ENCODE measurements around the gene ZCWPW1.
"Not testable (repeated sequence)": the region's sequence is repeated elsewhere in the genome, so short reads cannot be mapped to it uniquely, and the experiment has no call there.

ZCWPW1 gene

DNA sequence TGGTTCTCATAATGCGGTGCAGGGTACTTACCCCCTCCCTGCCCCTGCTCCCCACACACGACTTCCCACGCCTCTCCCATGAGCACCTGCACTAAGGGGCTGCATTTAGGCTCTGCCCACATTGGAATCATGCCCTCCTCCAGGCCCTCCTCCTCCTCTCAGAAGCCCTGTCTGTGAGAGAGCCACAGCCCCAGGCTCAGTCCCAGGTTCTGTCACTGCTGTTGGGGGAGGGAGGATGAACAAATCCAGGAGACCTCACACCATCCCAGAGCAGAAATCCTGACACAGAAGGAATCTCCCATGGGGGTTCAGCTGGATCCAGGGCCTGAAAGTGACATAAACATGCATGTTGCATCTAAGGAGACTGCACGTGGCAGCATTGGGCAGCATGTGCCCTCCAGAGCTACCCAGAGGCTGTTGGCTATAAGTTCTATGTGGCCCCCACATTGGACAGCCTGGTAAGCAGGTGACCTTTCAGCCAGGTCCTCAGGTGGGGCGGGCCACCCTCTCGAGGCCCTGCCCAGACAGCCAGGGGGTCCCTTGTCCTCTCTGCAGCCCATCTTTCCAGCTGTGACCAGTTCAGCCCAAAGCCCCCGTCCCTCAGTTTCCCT, 56.8 kb downstream of the ZCWPW1 start:
- no peak for DNase-seq

DNA sequence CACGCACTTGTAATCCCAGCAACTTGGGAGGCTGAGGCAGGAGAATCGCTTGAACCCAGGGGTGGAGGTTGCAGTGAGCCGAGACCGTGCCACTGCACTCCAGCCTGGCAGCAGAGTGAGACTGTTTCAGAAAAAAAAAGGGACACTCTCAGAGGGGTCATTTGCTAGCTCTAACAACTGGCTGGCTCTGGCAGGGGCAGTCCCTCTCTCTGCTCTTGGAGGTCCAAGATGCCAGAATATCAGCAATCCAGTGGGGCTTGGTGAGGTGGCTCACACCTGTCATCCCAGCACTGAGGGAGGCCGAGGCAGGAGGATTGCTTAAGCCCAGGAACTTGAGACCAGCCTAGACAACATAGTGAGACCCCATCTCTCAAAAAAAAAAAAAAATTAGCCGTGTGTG, 57.8 kb downstream of the ZCWPW1 start:
- no peak for DNase-seq

DNA sequence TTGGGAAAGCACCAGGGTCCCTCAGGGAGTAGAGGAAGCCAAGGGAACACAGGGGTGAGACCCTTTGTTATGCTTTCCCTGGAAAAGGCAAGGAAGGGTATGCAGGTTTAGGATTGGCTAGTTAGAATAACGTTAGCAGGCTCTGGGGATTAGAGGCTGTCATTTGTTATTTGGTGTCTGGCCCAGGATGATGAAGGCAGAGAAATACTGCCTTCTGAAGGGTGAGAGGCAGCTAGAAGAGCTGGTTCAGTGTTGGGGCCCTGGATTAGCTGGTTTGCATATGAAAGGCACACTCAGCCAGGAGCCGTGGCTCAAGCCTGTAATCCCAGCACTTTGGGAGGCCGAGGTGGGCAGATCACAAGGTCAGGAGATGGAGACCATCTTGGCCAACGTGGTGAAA, 58.2 kb downstream of the ZCWPW1 start:
- DNase-seq = no peak

DNA sequence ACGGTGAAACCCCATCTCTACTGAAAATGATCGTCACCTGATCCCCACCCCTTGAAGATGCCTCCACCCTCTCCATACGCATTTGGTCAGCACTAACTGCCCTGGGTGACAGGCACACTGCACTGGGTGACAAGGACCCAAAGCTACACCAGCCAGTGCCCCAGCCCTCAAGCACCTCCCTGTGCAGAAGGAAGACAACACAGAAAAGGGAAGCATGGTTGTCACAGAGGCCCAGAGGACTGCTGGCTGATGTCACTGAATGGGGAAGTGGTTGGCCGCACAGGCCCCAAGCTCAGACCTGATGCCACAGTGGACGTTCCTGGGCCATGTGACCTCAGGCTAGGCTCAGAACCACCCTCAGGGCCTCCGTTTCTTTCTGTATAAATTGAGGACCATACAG, 59.4 kb downstream of the ZCWPW1 start:
- DNase-seq = no peak

DNA sequence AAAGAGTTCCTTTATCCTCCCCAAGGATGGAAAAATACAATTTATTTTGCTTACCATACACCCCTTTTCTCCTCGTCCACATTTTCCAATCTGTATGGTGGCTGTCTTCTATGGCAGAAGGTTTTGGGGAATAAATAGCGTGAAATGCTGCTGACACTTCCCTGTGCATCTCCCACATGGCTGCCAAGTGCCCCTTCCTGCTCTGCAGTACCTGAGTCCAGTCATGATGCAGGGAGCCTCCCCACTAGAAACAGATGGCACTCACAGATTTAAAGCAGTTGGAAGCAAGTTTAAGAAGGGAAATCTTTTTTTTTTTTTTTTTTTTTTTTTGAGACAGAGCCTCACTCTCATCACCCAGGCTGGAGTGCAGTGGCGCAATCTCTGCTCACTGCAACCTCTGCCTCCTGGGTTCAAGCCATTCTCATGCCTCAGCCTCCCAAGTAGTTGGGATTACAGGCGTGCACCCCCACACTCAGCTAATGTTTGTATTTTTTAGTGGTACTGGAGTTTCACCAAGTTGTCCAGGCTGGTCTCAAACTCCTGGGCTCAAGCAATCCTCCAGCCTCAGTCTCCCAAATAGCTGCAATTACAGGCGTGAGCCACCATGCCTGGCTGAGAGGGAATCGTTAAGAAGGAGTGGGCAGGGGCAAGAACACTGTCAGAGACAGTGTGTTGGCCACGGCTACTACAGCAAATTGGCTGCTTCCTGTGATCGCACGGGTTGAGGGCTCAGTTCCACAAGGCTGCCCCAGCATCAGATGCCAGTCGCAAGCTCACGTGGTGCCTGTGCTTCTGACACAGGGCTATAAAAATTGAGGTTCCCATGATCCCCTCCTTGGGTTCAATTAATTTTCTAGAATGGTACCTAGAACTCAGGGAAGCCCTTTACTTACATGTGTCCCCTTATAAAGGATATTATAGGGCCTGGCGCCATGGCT, 60.6 kb downstream of the ZCWPW1 start:
- no peak for DNase-seq

DNA sequence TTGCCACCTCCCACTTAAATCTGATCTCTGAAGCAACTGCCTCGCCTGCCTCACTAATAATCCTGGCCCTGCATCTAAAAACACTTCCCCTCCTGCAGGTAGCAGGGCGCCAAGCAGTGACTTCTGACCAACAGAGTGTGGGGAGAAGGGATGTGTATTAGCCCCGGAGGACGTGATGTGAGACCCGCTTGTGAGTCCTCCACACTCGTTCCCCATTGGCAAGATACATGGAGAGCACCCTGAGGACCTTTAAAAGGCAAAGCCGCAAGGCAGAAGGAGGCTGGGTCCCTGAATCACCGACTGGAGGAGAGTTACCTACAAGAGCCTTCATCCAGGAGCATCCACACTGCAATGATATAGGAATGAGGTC, 61.3 kb downstream of the ZCWPW1 start:
- DNase-seq = no peak

DNA sequence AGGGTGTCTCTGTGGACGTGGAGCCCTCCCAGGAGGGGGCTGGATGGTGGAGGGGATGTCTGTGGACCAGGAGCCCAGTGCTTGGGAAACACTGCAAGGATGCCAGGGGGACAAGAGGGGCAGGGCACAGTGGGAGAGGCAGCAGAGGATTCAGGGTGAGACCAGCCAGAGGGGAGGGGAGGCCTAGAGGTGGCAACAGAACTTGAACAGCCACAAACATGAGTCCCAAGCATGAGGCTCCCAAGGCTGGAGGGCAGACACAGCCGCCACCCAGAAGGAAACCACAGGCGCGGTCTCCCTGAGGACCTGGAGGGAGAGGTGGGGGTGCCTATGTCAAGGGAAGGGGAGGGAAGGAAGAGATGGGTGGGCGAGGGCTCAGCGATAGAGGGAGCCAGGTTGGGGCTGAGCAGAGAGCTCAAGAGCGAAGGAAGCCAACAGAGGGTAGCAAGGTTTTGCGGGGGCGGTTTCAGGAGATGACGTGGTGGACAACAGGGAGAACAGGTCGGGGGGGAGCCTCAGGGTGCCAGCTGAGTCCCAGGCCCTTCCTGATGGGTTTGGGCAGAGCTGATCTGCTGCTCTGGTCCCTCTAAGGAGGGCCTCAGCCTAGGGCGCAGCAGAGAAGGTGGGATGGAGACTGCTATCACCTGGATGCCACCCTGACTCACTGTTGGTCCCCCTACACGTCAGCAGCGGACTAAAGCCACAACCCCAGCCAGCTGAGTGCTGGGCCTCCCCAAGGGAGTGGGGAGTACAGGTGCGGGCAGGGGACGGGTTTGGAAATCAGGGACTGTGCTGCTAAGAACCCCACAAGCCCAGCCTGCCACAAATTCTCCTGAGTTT, 61.9 kb downstream of the ZCWPW1 start:
- no peak for DNase-seq

DNA sequence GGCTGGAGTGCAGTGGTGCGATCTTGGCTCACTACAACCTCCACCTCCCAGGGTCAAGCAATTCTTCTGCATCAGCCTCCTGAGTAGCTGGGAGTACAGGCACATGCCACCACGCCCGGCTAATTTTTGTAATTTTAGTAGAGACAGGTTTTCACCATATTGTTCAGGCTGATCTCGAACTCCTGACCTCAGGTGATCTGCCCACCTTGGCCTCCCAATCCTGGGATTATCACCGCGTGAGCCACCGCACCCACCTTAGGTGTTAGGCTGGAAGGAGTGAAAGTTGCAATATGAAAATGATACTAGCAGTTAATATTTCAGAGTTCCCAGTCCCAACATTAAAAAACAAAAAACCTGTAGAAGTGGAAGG, 62.5 kb downstream of the ZCWPW1 start:
- not testable (repeated sequence) for DNase-seq

DNA sequence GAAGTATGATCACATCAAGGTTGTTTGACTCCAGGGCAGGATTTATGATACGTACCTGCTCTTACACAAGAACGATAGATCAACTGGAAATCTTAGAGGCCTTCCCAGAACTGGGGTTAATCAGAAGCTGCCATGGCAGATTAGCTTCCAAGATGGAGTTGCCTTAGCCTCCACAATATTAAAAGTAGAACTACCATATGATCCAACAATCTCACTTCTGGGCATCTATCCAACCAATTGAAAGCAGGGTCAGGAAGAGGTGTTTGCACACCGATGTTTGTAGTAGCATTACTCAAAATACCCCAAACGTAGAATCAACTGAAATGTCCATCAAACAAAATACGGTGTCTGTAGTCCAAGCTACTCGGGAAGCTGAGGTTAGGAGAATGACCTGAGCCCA, 64.0 kb downstream of the ZCWPW1 start:
- no peak for DNase-seq

DNA sequence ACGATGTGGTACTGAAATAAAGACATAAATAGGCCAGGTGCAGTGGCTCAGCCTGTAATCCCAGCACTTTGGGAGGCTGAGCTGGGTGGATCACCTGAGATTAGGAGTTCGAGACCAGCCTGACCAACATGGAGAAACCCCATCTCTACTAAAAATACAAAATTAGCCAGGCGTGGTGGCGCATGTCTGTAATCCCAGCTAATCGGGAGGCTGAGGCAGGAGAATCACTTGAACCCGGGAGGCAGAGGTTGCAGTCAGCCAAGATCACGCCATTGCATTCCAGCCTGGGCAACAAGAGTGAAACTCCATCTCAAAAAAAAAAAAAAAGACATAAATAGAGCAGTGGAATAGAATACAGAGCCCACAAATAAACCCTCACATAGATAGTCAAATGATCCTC, 64.7 kb downstream of the ZCWPW1 start:
- DNase-seq = not testable (repeated sequence)

DNA sequence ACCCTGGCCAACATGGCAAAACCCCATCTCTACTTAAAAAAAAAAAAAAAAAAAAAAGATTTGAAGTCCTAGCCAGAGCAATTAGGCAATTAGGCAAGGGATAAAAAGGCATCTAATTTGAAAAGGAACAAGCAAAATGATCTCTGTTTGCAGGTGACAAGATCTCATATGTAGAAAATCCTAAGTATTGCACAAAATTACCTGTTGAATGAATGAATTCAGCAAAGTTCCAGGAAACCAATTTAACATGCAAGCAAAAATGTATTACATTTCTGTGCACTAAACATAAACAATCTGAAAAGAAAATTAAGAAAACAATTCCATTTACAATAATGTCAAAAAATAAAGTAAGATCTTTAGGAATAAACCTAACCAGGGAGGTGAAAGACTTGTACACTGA, 65.4 kb downstream of the ZCWPW1 start:
- no peak for DNase-seq

DNA sequence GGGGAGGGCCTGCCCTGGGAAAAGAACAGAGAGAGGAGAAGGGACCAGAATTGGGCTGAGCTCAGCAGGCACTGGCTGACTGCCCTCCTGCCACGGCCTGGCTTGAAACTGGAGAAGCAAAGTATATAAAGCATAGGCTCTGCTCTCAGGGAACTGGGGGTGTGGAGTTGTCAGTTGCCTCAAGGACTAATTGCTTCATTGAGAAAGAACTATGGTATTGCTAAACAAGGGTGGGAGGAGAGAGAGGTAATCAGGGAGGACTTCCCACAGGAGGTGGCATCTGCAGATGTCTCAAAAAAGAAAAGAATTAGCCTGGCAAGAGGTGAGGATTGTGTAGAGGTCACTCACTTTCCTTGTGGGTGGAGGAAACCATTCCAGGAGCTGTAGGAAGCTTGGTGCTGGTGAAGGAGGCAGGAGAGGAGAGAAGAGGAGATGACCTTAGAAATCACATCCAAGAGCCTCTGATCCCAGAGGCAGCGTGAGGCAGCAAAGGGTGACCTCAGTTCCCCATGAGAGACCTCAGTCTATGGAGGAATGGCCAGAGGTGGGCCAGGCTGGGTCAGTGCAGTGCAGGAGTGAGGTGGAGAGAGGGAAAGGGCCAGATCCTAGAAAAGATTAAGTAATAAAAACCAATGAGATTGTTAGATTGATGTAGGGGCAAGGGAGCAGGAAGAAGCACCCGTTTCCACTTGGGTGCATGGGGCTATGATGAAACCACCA, 68.2 kb downstream of the ZCWPW1 start:
- DNase-seq = no peak

DNA sequence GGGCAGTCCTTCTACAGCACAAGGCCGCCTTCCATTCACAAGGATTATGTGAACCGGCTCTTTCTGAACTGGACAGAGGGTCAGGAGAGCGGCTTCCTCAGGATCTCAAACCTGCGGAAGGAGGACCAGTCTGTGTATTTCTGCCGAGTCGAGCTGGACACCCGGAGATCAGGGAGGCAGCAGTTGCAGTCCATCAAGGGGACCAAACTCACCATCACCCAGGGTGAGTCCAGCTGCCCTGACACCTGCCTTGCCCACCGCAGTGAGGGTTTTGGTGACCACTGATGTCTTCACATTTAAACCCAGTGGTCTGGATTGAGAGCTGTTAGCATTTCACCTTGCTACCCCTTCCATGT, 69.7 kb downstream of the ZCWPW1 start:
- DNase-seq = no peak

DNA sequence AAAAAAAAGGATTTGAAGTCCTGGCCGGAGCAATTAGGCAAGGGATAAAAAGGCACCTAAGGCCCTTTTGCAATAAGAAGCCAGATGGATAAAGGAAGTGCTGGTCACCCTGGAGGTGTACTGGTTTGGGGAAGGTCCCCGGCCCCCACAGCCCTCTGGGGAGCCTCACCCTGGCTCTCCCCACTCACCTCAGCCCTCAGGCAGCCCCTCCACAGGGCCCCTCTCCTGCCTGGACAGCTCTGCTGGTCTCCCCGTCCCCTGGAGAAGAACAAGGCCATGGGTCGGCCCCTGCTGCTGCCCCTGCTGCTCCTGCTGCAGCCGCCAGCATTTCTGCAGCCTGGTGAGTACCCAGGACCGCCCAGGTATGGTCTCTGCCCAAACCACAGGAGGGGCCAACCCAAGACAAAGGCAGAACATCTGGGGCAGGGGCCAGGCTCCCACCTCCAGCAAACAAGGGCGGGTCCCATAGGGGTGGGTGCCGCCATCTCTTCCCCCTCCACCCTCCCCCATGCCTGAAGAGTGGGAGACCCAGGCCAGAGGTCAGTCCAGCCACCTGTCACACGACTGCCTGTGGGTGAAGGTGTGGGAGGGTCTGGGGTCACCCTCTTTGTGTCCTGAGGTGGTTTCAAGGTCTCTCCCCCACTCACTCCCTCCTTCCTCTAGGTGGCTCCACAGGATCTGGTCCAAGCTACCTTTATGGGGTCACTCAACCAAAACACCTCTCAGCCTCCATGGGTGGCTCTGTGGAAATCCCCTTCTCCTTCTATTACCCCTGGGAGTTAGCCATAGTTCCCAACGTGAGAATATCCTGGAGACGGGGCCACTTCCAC, 70.3 kb downstream of the ZCWPW1 start, which contains the start of gene PILRB:
PILRB (plus strand) TSS at position 91 of the 830 bp plus-strand sequence; CDS start at position 277, 186 bp downstream.
- no peak for DNase-seq

DNA sequence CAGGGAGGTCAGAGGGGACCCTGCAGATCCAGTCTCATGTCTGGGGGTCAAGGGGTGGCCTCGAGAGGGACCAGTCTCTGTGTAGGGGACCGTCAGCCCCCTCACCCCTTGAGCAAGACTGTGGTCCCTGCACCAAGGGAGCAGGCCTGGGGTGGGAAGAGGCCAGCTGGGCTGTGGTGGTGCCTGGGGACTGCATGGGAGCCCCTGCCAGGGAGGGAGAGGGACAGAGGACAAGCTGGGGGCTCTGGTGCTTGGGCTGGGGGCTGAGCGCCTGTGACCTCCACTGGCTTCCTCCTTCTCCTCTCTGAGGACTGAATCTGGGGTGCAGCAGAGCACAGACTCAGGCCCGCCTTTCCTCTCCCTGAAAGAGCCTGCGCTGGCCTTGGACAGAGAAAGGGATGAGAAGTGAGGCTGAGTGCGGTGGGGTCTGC, 71.4 kb downstream of the ZCWPW1 start:
- DNase-seq = no peak

DNA sequence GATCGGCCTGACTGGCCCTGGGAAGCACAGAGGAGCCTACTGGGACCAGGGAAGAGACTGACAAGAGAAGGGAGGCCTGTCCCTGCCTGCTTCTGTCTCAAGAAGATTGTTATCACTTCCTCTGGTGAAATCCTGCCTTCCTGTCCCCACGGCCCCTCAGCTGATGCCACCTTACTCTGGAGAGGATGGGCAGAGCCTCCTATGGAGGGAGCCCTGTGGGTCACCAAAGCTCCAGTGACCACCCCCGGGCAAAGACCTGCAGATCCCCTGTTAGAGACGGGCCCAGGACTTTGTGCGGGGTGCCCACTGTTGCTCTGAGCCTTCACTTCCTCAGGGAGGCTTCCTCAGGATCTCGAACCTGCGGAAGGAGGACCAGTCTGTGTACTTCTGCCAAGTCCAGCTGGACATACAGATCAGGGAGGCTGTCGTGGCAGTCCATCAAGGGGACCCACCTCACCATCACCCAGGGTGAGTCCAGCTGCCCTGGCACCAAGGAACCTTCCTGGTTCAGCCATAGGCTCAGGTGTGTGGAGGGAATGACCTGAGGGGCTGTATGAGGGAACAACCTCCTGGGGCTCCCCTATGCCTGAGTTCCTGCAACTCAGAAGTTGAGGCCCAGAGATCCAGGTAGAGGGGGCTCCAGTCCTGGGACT, 72.0 kb downstream of the ZCWPW1 start:
- DNase-seq = no peak

DNA sequence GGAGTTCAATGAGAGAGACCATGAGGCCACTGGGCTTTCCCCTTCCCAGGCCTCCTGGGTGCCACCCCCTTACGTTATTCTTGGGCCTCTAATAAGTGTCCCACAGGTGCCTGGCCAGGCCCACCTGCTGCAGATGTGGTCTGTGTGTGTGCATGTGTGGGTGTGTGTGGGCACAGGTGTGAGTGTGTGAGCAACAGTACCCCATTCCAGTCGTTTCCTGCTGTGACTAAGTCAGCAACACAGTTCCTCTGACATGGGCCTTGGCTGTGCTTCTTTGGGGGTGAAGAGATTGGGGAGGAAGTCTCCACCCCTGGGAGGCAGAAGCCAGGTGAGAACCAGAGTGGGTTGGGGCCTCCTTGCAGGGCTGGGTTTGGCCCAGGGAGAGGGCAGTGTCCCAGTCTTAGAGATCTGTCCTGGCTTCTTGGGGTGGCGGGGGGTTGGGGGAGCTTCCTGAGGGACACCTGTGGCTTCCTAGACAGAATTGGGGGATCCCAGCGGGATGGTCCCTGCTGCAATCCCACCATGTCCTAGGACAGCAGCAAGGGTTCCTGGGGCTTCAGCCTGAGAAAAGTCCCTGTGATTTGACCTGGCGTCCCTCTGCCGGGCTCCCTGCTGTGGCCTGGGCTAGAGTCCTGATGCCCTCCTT, 74.7 kb downstream of the ZCWPW1 start:
- DNase-seq = peak in 1 of 5 experiments; percentile 50

DNA sequence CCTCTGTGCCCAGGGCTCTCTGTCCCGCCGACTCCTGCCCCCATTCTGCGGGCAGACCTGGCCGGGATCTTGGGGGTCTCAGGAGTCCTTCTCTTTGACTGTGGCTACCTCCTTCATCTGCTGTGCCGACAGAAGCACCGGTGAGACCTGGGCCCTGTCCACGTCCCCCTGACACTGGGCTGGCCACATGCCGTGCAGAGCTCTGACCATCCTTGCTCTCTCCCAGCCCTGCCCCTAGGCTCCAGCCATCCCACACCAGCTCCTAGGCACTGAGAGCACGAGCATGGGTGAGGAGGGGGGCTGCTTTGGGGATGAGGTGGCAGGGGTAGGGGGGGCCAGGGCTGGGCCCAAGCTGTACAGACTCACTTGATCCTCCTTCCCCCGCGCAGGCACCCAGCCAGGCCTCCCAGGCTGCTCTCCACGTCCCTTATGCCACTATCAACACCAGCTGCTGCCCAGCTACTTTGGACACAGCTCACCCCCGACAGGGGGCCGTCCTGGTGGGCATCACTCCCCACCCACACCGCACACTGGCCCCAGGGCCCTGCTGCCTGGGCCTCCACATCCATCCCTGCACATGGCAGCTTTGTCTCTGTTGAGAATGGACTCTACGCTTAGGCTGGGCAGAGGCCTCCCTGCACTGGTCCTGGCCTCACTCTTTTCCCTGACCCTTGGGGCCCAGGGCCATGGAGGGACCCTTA, 75.4 kb downstream of the ZCWPW1 start:
- DNase-seq = no peak

DNA sequence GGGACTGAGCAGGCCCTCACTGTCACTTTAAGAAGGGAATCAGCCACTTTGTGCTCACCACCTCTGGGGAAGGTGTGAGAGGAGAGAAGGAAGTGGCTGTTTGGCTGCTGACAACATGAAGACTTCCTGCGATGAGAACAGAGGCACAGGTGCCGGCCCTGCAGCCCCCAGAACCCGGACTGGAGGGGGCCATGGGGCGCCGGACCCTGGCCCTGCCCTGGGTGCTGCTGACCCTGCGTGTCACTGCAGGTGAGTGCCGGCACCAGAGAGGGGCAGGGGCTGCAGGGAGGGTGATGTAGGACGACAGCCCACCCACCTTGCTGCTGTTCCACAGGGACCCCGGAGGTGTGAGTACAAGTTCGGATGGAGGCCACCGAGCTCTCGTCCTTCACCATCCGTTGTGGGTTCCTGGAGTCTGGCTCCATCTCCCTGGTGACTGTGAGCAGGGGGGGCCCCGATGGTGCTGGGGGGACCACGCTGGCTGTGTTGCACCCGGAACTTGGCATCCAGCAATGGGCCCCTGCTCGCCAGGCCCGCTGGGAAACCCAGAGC, 76.2 kb downstream of the ZCWPW1 start:
- peak in 1 of 5 experiments; percentile 51 for DNase-seq

DNA sequence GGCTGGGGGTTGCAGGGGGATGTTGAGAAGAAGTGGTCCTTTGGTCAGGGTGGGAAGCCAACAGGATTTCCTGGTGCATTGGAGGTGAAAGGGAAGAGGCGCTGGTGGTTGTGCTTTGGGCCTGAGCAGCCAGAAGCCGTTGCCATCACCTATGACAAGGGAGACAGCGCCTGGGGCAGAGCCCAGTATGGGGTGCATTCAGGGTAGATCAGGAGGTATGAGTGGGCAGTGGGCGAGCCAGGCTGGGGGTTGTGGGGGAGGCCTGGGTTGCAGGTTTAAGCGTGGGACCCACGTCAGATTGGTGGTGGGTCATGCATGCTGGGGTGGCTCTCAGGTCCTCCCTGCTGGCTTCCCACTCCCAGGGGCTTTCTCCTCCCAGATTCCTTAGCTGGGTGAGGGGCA, 76.8 kb downstream of the ZCWPW1 start:
- no peak for DNase-seq
